Nephron (organoid): ENCODE measurements around the gene MGMT.

Experiments
- H3K27ac Mint-ChIP-seq, 3 experiments: 2 replicates each; pipeline ENCODE4 v1.8.0; 2020; ENCODE audit warnings: mixed read lengths in 3 of 3, mild to moderate bottlenecking in 2 of 3, moderate library complexity in 1 of 3
- H3K27me3 Mint-ChIP-seq: 2 replicates; pipeline ENCODE4 v1.8.0; 2021; ENCODE audit warnings: low read depth, mild to moderate bottlenecking, moderate library complexity, mixed read lengths
- H3K36me3 Mint-ChIP-seq: 2 replicates; pipeline ENCODE4 v1.8.0; 2020; ENCODE audit warnings: low read depth, mixed read lengths
- H3K4me1 Mint-ChIP-seq: 2 replicates; pipeline ENCODE4 v1.8.0; 2020; ENCODE audit warnings: mixed read lengths
- H3K4me3 Mint-ChIP-seq, 3 experiments: 2 replicates each; pipeline ENCODE4 v1.8.0; 2020; ENCODE audit warnings: mild to moderate bottlenecking in 3 of 3, mixed read lengths in 3 of 3, moderate library complexity in 2 of 3
- H3K9me3 Mint-ChIP-seq: 2 replicates; pipeline ENCODE4 v1.8.0; 2020; ENCODE audit warnings: mixed read lengths
- CTCF ChIP-seq, 3 experiments: fragments of 200-600 bp; sonication (generic); IDR thresholded peaks; one replicate each; pipeline ENCODE4 v1.5.0; 2021; ENCODE audit warnings: antibody characterized with exemption in 3 of 3; ENCODE audit not compliant: unreplicated experiment in 3 of 3

The MGMT gene

GRCh38 chr10:129609551-129609950, 142.5 kb downstream of the MGMT start:
- Mint-ChIP-seq H3K27me3 (peaks cover 4% of the 10 kb centered on the region), H3K9me3 (no peaks in the 10 kb centered on the region)

GRCh38 chr10:129612481-129613109, 145.6 kb downstream of the MGMT start:
- Mint-ChIP-seq H3K27me3 (peaks cover 4% of the 10 kb centered on the region), H3K36me3 (no peaks in the 10 kb centered on the region), H3K27ac (no peak overlapping the region), H3K9me3 (peaks cover 3% of the 10 kb centered on the region), H3K4me3 (no peak overlapping the region), H3K4me1 (no peaks in the 10 kb centered on the region)
- TF ChIP-seq CTCF (IDR thresholded peaks at IDR 0.05; ENCODE audit: unreplicated experiment in 3 of 3): no peak

More at GRCh38 chr10:129609551-129609950, 142.5 kb downstream of the MGMT start:
- no peaks in the 10 kb centered on the region for H3K36me3 Mint-ChIP-seq
- peaks cover 6% of the 10 kb centered on the region for H3K4me1 Mint-ChIP-seq
- no peak for TF ChIP-seq CTCF (IDR thresholded peaks at IDR 0.05; ENCODE audit: unreplicated experiment in 3 of 3)
- H3K4me3 Mint-ChIP-seq: no peak overlapping the region
- no peak overlapping the region for H3K27ac Mint-ChIP-seq

GRCh38 chr10:129613377-129613980, 146.4 kb downstream of the MGMT start:
- TF ChIP-seq CTCF (IDR thresholded peaks at IDR 0.05; ENCODE audit: unreplicated experiment in 3 of 3): no peak
- Mint-ChIP-seq H3K4me3 (no peak overlapping the region), H3K27me3 (peaks cover 4% of the 10 kb centered on the region), H3K4me1 (no peaks in the 10 kb centered on the region), H3K9me3 (peaks cover 3% of the 10 kb centered on the region), H3K36me3 (no peaks in the 10 kb centered on the region), H3K27ac (no peak overlapping the region)

- no peak for TF ChIP-seq CTCF (IDR thresholded peaks at IDR 0.05; ENCODE audit: unreplicated experiment in 3 of 3)
These were observed 147.3 kb downstream of the MGMT start for GRCh38 chr10:129614341-129614740.

GRCh38 chr10:129615381-129615780, 148.3 kb downstream of the MGMT start:
- H3K9me3 Mint-ChIP-seq: peaks cover 3% of the 10 kb centered on the region
- H3K4me1 Mint-ChIP-seq: no peaks in the 10 kb centered on the region
- H3K27ac Mint-ChIP-seq: no peak overlapping the region
- H3K36me3 Mint-ChIP-seq: no peaks in the 10 kb centered on the region
- H3K27me3 Mint-ChIP-seq: peaks cover 4% of the 10 kb centered on the region
- no peak overlapping the region for H3K4me3 Mint-ChIP-seq
- no peak for TF ChIP-seq CTCF (IDR thresholded peaks at IDR 0.05; ENCODE audit: unreplicated experiment in 3 of 3)

More at GRCh38 chr10:129614341-129614740, 147.3 kb downstream of the MGMT start:
- H3K27ac Mint-ChIP-seq: no peak overlapping the region
- H3K4me1 Mint-ChIP-seq: no peaks in the 10 kb centered on the region
- no peaks in the 10 kb centered on the region for H3K36me3 Mint-ChIP-seq
- peaks cover 4% of the 10 kb centered on the region for H3K27me3 Mint-ChIP-seq
- peaks cover 3% of the 10 kb centered on the region for H3K9me3 Mint-ChIP-seq
- no peak overlapping the region for H3K4me3 Mint-ChIP-seq
